ENCODE data around the gene MANBA.
"Not testable (repeated sequence)": the region's sequence is repeated elsewhere in the genome, so short reads cannot be mapped to it uniquely, and the experiment has no call there.

MANBA gene

DNA sequence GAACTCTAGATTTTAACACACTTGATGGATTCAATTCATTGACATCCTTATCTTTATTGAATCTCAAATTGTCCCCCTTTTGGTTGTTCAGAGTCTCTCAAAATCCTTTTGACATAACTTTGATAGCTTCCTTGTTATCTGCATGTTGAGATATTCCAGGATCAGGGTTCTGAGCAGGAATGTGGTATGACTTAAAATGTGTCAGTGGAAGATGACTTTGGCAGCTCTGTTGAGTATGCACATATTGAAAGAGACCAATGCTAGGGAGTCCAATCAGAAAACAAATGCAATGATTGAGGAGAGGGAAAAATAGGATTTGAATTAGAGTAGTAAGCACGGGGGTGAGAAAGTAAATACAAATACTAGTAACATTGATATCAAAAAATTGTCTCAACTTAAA is 93.8 kb downstream of the MANBA start:
- no peak for DNase-seq

DNA sequence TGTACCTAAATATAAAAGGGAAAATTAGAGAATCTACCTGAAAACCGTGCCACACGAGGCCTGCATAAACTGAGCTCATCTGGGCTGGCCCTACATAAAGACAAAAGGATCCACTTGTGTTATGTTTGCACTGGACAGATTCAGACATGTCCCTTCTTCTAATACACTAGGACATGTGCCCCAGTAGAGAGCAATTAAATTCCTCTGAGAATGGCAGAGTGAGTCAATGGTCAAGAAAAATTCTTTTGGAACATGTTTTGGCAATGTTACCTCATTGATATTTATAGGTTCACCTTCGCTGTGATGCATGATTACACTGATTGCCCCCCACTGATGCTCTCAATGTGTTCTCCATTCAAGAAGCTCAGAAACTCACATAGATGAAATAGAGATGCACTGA is 95.2 kb downstream of the MANBA start:
- DNase-seq = no peak

DNA sequence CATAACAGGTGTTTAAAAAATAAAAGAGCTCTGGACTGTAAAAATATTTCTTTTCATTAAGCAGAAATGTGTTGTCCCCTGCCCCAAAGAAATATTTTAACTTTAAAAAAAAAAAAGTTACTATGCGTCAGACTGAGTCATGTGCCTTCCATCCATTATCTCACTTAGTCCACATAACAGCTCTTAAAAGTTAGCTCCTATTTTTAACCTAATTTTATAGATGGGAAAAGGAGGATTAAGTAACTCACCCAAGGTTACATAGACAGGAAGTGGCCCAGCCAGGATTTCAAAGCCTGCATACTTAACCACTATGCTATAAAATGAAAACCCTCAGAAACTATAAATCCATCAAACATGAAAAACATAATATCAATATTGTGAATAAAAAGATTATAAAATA is 97.7 kb downstream of the MANBA start:
- no peak for DNase-seq

DNA sequence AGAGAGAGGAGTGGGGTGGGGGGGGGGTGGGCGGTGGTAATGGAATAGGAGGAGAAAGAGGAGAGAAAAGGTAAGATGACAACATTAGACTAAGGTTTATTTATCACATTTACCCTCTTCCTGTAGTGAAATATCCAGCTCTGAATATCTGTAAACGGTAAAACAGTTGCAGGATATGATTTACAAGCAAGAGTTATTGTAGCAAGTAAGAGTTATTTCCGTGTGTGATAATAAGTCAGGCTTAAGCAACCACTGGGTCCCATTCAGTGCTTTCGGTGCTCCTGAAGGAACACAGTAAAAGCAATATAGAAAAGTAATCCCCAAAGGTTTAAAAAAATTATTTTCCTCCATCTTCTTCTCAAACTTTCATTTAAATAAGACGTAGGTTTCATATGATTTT is 103.6 kb downstream of the MANBA start:
- DNase-seq = no peak

- no peak for DNase-seq
These were observed 113.7 kb downstream of the MANBA start for GRCh38 chr4:102647117-102647516.

DNA sequence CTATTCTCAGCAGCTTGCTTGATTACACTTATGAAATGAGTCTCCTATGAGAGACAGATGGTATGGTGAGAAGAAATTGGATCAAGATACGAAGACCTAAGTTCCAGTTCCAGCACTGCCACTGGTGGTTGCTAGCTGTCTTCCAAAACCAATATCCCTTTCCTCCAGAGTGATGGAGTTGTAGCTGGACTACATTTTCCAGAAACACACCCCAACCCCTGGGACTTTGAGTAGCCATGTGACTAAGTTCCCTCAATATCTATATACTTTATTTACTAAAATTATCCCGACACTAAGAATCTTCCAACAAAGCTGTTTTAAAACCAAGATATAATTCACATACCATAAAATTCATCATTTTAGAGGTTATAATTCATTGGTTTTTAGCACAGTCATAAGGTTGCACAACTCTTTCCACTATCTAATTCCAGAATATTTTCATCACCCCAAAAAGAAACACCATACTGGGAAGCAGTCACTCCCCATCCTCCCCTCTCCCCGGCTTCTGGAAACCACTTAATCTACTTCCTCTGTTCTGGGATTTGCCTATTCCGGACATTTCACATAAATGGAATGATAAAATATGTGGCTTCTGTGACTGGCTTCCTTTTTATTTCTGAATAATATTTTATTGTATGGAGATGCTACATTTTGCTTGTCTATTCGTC is 118.0 kb downstream of the MANBA start:
- no peak for DNase-seq

GRCh38 chr4:102641793-102642192 is 119.0 kb downstream of the MANBA start:
- DNase-seq = no peak

GRCh38 chr4:102640669-102641068 is 120.1 kb downstream of the MANBA start:
- no peak for DNase-seq

GRCh38 chr4:102639598-102639997 is 121.2 kb downstream of the MANBA start:
- no peak for DNase-seq

GRCh38 chr4:102638621-102639020 is 122.1 kb downstream of the MANBA start:
- no peak for DNase-seq

DNA sequence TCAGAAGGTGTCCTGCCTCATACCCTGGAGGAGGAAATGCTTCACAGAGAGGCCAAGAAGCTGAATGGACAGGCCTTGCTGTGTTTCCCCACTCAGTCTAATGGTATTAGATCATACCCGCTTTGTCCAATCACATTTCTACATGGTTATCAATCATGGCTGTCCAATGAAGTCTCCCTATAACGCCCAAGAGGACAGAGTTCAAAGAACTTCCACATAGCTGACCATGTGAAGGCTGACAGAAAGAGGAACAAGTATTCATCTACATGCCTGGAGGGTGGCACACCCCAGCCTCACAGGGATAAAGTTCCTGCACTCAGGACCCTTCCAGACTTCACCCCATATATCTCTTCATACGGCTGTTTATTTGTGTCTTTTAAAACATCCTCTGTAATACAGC is 123.4 kb downstream of the MANBA start:
- DNase-seq = no peak

DNA sequence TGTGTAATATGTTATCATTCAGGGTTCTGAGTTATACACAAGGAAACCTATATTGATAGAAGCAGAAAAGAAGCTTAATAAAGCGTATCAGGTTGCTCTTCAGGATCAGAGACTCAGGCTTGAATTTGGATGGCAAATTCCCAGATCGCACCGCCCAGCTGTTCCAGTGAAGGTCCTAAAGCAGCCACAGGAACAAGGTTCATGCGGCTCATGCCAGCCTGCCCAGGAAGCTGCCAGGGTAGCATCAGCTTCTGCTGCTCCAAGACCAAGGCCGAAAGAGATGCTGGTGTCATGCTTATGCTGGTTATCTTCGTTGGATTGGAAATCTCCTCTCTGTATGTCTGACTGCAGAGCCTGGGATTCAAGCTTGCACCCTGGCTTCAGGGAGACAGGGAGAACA is 127.7 kb downstream of the MANBA start:
- DNase-seq = no peak

DNA sequence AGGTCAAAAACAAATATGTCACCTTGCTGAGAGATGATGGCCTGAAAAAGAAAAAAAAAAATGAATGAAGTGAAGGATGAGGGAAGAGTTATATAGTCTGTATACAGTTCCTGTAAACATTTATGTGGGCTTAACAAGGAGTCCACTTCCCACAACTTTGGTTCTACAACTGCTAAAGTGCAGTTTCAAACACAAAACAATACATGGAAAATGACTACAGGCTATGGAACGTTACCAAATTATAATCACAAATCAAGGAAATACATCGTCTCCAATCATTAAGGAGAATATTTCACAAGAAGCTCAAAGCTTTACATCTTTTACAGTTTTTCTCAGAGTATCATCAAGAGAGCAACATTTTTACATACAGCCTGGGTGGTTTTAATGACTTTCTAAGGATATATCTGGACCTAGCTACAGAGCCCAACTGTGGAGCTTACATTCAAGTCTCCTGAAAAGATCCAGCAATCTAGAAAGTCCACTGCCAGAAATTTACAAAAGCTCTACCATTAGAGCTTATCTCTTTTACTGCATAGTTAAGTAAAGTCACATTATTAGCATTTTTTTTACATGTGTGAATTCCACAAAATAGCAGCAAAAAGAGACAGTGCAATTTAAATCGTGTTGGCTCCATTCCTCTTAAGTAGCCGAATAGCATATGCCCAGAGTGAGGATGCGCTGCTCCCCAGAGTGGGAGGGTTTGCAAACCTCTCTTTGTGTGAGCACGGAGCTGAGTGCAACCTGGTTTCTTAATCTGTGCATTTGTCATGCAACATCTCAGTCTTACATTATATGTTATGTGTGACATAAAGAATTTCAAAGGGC is 128.3 kb downstream of the MANBA start:
- DNase-seq = no peak

- no peak for DNase-seq
These were observed 129.2 kb downstream of the MANBA start for GRCh38 chr4:102631616-102632015.

DNA sequence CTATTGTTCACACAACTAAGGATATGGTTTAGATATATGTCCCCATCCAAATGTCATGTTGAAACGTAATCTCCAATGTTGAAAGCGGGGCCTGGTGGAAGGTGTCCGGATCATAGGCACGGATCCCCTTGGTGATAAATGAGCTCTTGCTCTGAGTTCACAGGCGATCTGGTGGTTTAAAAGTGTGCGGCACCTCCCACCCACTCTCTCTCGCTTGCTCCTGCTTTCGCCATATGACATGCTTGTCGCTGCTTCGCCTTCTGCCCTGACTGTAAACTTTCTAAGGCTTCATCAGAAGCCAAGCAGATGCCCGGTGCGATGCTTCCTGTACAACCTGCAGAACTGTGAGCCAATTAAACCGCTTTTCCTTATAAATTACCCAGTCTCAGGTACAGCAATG is 131.1 kb downstream of the MANBA start:
- DNase-seq = no peak

GRCh38 chr4:102627831-102628523 is 132.8 kb downstream of the MANBA start:
- no peak for DNase-seq

DNA sequence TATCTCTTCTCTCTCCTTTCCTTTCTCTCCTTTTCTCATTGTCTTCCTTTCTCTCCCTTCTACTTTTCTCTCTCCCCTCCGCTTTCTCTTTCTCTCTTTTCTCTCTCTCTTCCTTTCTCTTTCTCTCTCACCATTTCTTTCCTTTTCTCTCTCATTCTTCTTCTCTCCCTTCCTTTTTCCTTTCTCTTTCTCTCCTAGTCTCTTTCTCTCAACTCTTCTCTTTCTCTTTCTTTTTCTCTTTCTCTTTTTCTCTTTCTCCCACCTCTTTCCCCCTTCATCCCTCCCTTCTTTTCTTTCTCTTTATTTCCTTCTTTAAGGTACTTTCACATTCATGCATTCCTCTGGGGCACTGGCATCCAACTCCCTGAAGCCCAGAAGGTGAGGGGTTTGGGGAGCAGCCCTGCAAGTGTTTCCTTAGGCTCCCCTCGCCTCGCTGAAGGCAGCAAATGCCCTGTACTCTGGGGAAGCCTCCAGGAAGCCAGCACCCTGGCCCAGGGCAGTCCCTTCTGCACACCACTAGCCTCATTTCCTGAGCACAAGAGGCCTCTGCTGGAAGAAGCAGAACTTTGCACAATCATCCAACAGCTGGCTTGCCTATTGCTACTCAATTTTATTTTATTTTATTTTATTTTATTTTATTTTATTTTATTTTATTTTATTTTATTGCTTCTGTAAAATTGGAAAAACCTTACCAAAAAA is 135.4 kb downstream of the MANBA start:
- peak; percentile 49 to 56 for DNase-seq

- no peak for DNase-seq
These were observed 136.3 kb downstream of the MANBA start for GRCh38 chr4:102624505-102624904.

DNA sequence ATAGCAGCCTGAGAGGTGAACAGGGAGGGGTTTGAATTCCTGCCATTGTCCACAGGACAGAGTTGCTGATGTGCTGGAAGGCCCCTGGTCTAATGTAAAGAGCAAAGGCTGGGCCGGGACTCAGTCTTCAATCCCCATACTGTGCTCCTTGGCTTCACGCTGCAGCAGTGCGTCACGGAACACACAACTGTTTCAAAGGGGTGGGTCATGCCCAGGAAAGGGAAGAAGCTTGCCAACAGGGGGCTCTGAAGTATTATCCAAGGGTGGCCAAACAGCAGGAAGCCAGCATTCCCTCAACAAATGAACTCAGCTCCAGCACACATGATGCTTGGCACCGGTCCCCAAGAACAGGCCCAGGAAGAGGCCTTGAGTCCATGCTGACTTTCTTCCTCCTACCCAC is 137.1 kb downstream of the MANBA start:
- no peak for DNase-seq

DNA sequence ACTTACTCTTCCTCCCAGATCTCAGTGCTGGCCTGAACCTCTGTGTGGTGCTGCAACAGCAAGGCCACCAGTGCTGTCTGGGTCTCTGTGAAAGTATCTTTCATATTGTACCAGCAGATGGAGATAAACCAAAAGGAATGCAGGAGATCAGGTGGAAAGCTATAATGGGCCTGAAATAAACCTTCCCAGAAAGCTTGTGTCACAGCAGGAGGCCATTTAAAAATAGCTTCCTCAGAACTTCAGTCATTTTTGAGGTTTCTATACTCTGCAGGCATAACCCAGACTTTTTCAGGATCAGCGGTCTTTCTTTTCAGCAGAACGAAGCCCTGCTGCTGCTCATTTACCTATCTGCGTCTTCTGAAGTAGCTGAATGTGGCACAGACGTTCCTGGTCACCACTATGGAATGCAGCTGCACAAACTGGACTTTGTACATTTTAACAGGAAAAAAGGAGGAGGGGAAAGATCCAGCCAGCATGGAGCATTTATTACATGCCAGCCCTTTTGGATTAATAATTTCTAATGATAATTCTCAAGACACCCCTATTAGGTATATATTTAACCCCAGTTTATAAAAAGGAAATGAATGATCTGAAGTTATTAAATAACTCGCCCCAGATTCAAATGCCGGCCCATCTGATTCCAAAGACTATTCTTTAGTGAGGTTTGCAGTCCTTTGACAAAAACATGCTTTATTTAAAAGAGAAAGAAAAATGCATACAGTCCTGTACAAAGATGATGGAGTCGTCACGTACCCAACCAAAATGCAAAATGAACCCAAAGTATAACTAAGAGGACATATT is 139.9 kb downstream of the MANBA start:
- DNase-seq = no peak

DNA sequence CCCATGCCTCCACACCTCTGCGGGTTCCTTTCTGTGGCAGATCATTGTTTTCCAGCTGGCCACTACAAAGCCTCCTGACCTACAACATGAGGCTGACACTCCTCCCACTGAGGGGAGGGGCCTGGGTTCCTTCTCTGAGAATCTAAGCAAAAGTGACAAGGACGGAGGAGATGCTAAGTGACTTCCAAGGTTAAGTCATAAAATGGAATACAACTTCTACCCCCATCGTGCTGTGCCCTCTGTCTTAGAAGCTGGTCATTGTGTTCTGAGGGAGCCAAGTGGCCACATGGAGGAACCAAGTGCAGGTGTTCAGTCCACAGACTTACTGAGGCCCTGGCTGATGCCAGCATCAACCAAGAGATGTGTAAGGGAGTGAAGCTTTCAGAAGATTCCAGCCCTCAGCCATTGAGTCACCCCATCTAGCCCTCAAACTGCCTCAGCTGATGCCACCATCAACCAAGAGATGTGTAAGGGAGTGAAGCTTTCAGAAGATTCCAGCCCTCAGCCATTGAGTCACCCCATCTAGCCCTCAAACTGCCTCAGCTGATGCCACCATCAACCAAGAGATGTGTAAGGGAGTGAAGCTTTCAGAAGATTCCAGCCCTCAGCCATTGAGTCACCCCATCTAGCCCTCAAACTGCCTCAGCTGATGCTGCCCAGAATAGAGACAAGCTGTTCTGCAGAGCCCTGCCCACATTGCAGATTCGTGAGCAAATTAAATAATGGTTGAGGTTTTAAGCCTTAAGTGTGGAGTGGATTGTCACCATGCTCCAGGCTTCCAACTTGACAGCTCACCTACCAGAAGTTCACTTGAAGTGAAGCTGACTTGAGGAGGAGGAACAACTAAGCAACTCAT is 140.8 kb downstream of the MANBA start:
- DNase-seq = not testable (repeated sequence)
